Keratinocyte (primary cell): Measurements from ENCODE around the gene EFCAB6. TPM values are rescaled to one million over a fixed set of nuclear protein-coding genes. Genes with fewer than 3 reads are reported as not detected.

Experiments used
- DNase-seq: peaks from one replicate; pipeline ENCODE4 v3.0.0-alpha.2; 2011; ENCODE audit warnings: low read depth, missing footprints, low spot score
- FAIRE-seq: peaks from 2 replicates; lab custom pipeline; 2011; peaks lifted over from hg19 to GRCh38; lab: Jason Lieb, UNC
- H2AFZ ChIP-seq: 2 replicates; pipeline ENCODE4 v1.6.0; 2012; ENCODE audit warnings: low read length, control low read depth, inconsistent platforms; ENCODE audit not compliant: control insufficient read depth
- H3K27ac ChIP-seq: 2 replicates; pipeline ENCODE4 v1.5.1; 2011; ENCODE audit warnings: low read length; ENCODE audit not compliant: control insufficient read depth, insufficient read depth
- H3K27me3 ChIP-seq: 3 replicates; pipeline ENCODE4 v1.6.0; 2011; ENCODE audit warnings: low read length; ENCODE audit not compliant: control insufficient read depth, insufficient read depth; ENCODE audit errors: extremely low read depth
- H3K36me3 ChIP-seq, 2 experiments: 2 replicates in 1 of 2; 3 replicates in 1 of 2; pipeline ENCODE4 v1.5.1; 2011; ENCODE audit warnings: low read length in 2 of 2, mild to moderate bottlenecking in 1 of 2; ENCODE audit not compliant: control insufficient read depth in 2 of 2, insufficient read depth in 2 of 2; ENCODE audit errors: extremely low read depth in 1 of 2
- H3K4me1 ChIP-seq: 3 replicates; pipeline ENCODE4 v1.5.1; 2011; ENCODE audit warnings: low read length; ENCODE audit not compliant: control insufficient read depth, insufficient read depth; ENCODE audit errors: extremely low read depth
- H3K4me2 ChIP-seq: 3 replicates; pipeline ENCODE4 v1.6.0; 2011; ENCODE audit warnings: low read depth, low read length; ENCODE audit not compliant: control insufficient read depth, insufficient read depth; ENCODE audit errors: extremely low read depth
- H3K4me3 ChIP-seq, 3 experiments: fragments of 200-600 bp in 1 of 3; sonication (generic) in 1 of 3; 2 replicates in 2 of 3; 3 replicates in 1 of 3; pipeline ENCODE4 v1.5.1; 2011 to 2016; ENCODE audit warnings: low read length in 3 of 3, mild to moderate bottlenecking in 3 of 3, control low read depth in 2 of 3, inconsistent platforms in 1 of 3, low read depth in 1 of 3, mixed read lengths in 1 of 3, mixed run types in 1 of 3, moderate library complexity in 1 of 3; ENCODE audit not compliant: control insufficient read depth in 2 of 3, insufficient read depth in 2 of 3; ENCODE audit errors: extremely low read depth in 1 of 3
- H3K79me2 ChIP-seq: 2 replicates; pipeline ENCODE4 v1.6.0; 2012; ENCODE audit warnings: low read length; ENCODE audit not compliant: control insufficient read depth, insufficient read depth
- H3K9ac ChIP-seq: 3 replicates; pipeline ENCODE4 v1.6.0; 2011; ENCODE audit warnings: low read length; ENCODE audit not compliant: control insufficient read depth, insufficient read depth; ENCODE audit errors: extremely low read depth
- H3K9me1 ChIP-seq: 3 replicates; pipeline ENCODE4 v1.6.0; 2011; ENCODE audit warnings: low read length; ENCODE audit not compliant: control insufficient read depth, insufficient read depth; ENCODE audit errors: extremely low read depth
- H3K9me3 ChIP-seq: 2 replicates; pipeline ENCODE4 v1.5.1; 2012; ENCODE audit warnings: low read depth, low read length; ENCODE audit not compliant: control insufficient read depth
- H4K20me1 ChIP-seq: 3 replicates; pipeline ENCODE4 v1.6.0; 2011; ENCODE audit warnings: low read length; ENCODE audit not compliant: control insufficient read depth, insufficient read depth; ENCODE audit errors: extremely low read depth
- CTCF ChIP-seq, 3 experiments: IDR thresholded peaks in 1 of 3; conservative IDR thresholded peaks in 1 of 3; optimal IDR thresholded peaks in 1 of 3; 2 replicates in 2 of 3; 3 replicates in 1 of 3; pipeline versions ENCODE3 to v1.5.1; 2011; ENCODE audit warnings: low read length in 3 of 3, mild to moderate bottlenecking in 3 of 3, moderate library complexity in 2 of 3, control low read depth in 1 of 3, inconsistent platforms in 1 of 3; ENCODE audit not compliant: insufficient read depth in 2 of 3; ENCODE audit errors: extremely low read depth in 1 of 3
- EZH2 ChIP-seq: IDR thresholded peaks from one replicate; pipeline ENCODE4 v1.6.1; 2012; ENCODE audit warnings: inconsistent platforms, mild to moderate bottlenecking, low read length, moderate library complexity
- dilution Hi-C: fragments of 300-500 bp; cut with MboI; formaldehyde crosslinking; loops from one replicate; pipeline ENCODE4 v1.7.0; 2020; ENCODE audit warnings: low sequenced_read_pairs; ENCODE audit not compliant: extremely low pct_ligation_motif_present
- polyA plus RNA-seq, 5 experiments: library from polyadenylated mRNA; depleted of rRNA in 3 of 5; stranded (reverse) in 3 of 5; stranded (forward) in 1 of 5; unstranded in 1 of 5; fragments of >200 nt; gene quantifications; 1 replicate in 1 of 5; 2 replicates in 3 of 5; 3 replicates in 1 of 5; pipeline versions ENCODE4 v1.2.1 to v1.2.3, GENCODE V29; 2011 to 2012; ENCODE audit warnings: missing spikeins in 2 of 5, low read depth in 1 of 5, low replicate concordance in 1 of 5

Gene EFCAB6
- polyA plus RNA-seq, 1 donor (not counting 4 experiments of a cell fraction or from before 2014, with no cell fraction given), result 0.18 TPM

- H3K9ac ChIP-seq, result no peak overlapping the region
- no peaks in the 10 kb centered on the region for H3K36me3 ChIP-seq
- no peaks in the 10 kb centered on the region for H4K20me1 ChIP-seq
- dilution Hi-C loops, result no loop called here
- no peak overlapping the region for H3K4me3 ChIP-seq
- H3K27ac ChIP-seq, result no peak overlapping the region
- H3K4me2 ChIP-seq, result no peak overlapping the region
- no peak for FAIRE-seq
- DNase-seq, result no peak
- H3K9me1 ChIP-seq, result no peaks in the 10 kb centered on the region
- H2AFZ ChIP-seq, result no peak overlapping the region
- H3K4me1 ChIP-seq, result no peaks in the 10 kb centered on the region
- no peaks in the 10 kb centered on the region for H3K9me3 ChIP-seq
- H3K27me3 ChIP-seq, result peaks cover 8% of the 10 kb centered on the region
- no peak for TF ChIP-seq EZH2
- TF ChIP-seq CTCF (optimal IDR thresholded peaks at IDR 0.05 in 1 of 3, IDR thresholded peaks at IDR 0.05 in 1 of 3, conservative IDR thresholded peaks at IDR 0.05 in 1 of 3; ENCODE audit: extremely low read depth in 1 of 3, insufficient read depth in 2 of 3, low read length in 3 of 3), result no peak
- H3K79me2 ChIP-seq, result no peaks in the 10 kb centered on the region
These were observed 265.9 kb downstream of the EFCAB6 start for GRCh38 chr22:43546186-43546585.

- dilution Hi-C loops, result no loop called here
- Histone ChIP-seq H3K79me2 (no peaks in the 10 kb centered on the region), H3K36me3 (no peaks in the 10 kb centered on the region), H4K20me1 (no peaks in the 10 kb centered on the region), H3K9me1 (no peaks in the 10 kb centered on the region), H3K4me1 (peaks cover 2% of the 10 kb centered on the region), H3K9me3 (no peaks in the 10 kb centered on the region), H2AFZ (no peak overlapping the region), H3K27ac (no peak overlapping the region), H3K9ac (no peak overlapping the region), H3K27me3 (peaks cover 8% of the 10 kb centered on the region), H3K4me3 (no peak overlapping the region), H3K4me2 (no peak overlapping the region)
- no peak for TF ChIP-seq CTCF (optimal IDR thresholded peaks at IDR 0.05 in 1 of 3, IDR thresholded peaks at IDR 0.05 in 1 of 3, conservative IDR thresholded peaks at IDR 0.05 in 1 of 3; ENCODE audit: extremely low read depth in 1 of 3, insufficient read depth in 2 of 3, low read length in 3 of 3)
- TF ChIP-seq EZH2, result no peak
- DNase-seq, result no peak
- no peak for FAIRE-seq
These were observed 267.8 kb downstream of the EFCAB6 start for GRCh38 chr22:43544289-43544673.
